CD4-positive, alpha-beta T cell treated with Interleukin-2 at 100 ng/mL for 4 hours (primary cell): ENCODE measurements around the gene AMT.
"Not testable (repeated sequence)": the region's sequence is repeated elsewhere in the genome, so short reads cannot be mapped to it uniquely, and the experiment has no call there.

Experiments used
- DNase-seq: peaks from one replicate; pipeline ENCODE4 v3.0.0-alpha.2; 2020; ENCODE audit warnings: low spot score

AMT gene

GRCh38 chr3:49424816-49425215, 2.5 kb upstream of the AMT start:
- no peak for DNase-seq

DNA sequence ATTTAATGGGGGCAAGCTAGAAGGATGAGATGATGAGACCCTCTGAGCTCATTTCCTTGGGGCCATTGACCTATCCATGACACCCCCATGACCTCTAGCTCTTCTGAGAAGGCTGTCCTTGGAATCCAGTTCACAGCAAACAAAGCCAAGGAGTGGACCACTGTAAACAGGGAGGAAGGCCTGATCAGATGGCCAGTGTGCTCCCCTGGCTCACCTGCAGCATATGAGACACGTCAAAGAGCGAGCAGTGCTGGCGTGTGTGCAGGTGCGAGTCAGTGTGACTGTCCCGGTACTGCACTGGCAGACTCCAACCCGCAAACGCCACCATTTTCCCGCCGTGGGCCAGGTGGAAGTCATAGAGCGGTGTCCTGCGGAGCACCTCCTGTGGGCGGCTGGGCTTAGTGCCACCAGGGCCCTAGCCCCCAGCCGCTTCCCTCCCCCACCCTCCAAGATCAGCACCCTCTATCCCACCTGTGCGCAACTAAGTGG, 339 bp downstream of the AMT start:
- no peak for DNase-seq

DNA sequence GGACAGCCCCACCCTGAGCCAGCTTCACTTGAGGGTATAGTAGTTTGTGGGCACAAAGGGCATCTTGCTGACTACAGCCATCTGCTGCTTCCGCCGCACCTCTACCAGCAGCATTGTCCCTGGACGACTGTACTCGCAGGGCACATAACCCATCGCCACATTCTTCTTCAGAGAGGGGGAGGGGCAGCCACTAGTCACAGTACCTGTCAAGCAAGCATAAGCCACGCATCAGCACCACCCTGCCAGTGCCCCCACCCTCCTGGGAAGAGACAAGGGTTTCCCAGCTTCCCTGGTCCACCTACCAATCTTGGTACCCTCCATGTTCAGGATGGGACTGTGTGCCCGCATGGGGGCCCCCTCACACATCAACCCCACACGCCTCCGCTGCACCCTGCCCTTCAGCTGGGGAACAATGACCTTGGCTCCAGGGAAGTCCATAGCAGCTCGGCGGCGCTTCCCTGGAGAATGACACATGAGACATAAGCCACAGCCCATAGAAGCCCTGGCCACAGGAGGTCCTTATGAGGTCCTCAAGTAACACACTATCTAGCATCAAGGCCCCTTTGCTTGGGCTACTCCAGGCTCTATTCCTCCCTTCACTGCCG, 4.7 kb downstream of the AMT start:
- no peak for DNase-seq

GRCh38 chr3:49416867-49417266, 5.4 kb downstream of the AMT start:
- no peak for DNase-seq

GRCh38 chr3:49415931-49416601, 6.2 kb downstream of the AMT start:
- peak; percentile 64 for DNase-seq

GRCh38 chr3:49414753-49415152, 7.5 kb downstream of the AMT start:
- no peak for DNase-seq

GRCh38 chr3:49413338-49413734, 8.9 kb downstream of the AMT start:
- no peak for DNase-seq

DNA sequence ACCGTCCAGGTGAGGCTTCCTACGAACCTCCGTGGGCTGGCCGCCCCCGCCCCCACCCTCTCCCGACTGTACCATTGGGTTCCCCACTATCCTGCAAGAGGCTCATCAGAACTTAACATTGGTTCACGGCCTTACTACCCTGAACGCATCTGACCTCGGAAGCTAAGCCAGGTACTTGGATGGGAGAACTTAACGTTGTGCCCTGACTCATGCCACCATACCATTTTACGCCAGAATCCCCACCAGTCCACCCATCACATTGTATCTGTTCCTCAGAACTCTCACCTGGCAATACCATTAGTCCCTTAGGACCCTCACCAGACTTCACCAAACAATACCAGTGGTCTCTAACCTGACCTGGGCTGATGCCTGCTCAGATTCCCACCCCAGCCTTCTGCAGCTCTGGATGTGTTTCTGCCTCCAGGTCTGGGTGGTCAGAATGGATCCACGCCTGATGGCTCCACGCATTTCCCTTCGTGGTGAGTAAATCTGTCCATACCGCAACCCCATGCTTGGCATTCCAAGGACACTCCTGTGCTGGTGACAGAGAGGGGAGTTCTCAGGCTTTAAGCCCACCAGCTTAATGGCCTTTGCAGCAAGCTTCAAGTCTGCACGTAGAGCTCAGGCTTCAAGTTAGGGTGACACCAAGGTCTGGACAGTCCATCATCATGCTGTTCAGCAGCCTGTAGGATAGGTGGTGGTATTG, 9.5 kb downstream of the AMT start:
- no peak for DNase-seq

- peak; percentile 100 for DNase-seq
These were observed 10.2 kb downstream of the AMT start, which contains the start of the genes RHOA and TCTA for GRCh38 chr3:49411968-49412631. TSS of gene RHOA (minus strand) at chr3:49411976. CDS start at chr3:49375589, 36,387 bp downstream. TSS of gene TCTA (plus strand) at chr3:49412423. CDS start at chr3:49412427, 4 bp downstream.

DNA sequence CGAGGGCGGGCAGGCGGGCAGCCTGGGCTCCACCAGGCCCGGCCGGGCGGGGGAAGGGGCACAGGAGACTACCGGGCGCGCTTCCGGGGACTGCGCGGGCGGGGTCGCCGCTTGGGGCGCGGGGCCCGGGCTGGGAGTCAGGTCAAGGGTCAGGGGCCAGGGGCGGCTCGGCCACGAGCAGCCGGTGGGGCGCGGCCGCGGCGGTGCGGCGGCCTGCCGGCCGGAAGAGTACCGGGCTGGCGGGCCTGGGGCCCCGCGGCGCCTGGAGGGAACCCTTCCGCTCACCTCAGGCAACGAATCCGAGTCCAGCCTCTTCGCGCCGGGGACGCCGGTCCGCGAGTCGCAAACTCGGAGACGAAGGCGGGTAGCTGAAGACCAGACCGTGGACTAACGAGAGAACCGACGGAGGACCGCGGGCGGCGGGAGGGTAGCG, 10.7 kb downstream of the AMT start:
- peak; percentile 37 for DNase-seq

- no peak for DNase-seq
These were observed 11.3 kb downstream of the AMT start for GRCh38 chr3:49410846-49411534.

DNA sequence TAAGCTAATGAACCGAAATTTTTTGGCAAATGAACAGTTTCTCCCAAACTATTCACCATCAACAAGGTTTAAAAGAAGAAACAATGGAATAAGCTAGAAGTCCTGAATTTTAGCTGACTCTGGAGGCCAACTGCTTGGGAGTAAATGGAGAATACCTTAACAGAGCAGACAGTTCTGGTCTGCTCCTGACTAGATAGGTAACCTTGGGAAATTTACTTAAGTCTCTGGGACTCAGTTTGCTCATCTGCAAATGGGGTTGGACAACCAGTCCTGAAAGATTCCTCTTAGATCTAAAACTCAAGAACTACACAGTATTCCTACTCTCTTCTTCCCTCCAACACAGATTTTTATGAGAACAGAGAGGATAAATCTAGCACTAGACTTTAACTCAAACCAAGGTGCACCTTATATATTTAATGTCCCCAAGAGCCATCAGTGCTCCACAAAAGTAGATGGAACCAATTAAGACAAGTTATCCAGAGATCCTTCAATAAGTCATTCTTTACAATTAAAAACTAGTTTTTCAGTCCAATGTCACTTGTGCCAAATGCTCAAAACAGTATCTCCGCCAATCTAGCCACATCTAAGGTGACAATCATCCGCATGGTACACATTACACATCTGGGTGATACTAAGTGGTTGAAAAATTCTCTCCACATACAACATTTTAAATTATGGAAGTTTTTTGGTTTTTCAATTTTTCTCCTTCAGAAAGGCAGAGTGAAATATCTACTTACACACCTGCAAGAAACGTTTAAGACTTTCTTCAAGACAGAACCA, 12.0 kb downstream of the AMT start:
- DNase-seq: peak; percentile 36

- DNase-seq: no peak
These were observed 15.4 kb downstream of the AMT start for GRCh38 chr3:49406571-49407565.

DNA sequence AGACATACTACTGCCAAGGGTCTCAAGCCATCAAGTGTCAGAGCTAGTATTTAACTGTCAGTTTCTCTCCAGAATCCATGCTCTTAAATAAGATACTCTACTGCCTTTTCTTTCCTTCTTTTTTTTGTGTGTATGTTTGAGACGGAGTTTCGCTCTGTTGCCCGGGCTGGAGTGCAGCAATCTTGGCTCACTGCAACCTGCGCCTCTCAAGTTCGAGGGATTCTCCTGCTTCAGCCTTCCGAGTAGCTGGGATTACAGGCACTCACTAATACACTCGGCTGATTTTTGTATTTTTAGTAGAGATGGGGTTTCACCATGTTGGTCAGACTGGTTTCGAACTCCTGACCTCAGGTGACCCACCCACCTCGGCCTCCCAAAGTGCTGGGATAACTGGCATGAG, 16.7 kb downstream of the AMT start:
- not testable (repeated sequence) for DNase-seq

- no peak for DNase-seq
These were observed 18.4 kb downstream of the AMT start for GRCh38 chr3:49403891-49404290.

DNA sequence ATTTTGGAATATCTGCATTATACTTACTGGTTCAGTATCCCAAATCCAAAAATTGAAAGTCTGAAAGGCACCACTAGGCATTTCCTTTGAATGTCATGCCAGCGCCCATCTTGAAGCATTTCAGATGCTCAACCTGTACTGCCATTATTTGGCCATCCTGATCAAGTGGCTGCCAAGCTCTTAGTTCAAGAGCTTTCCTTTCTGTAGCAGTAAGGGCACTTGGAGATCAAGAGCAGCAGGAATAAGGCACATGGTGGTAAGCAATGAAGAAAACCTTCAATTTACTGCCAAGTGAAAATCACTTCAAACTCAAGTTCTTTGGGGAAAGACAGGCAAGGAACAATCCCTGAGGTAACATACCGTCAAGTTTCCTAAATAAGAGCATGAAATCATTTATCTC, 20.5 kb downstream of the AMT start:
- DNase-seq: no peak

DNA sequence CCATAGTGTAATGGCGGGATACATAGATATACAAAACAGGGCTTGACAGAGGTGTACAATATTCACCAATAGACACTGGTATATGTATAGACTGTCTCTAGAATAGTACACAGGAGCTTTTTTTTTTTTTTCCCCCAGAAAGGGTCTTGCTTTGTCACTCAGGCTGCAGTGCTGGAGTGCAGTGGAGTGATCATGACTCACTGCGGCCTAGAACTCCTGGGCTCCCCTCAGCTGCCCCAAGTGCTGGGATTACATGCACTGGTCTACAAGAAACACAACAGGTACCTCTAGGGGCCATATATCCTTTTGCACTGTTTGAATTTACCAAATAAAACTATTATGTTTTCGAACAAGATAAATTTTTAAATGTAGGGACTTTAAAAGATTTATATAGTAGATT, 22.8 kb downstream of the AMT start:
- no peak for DNase-seq

DNA sequence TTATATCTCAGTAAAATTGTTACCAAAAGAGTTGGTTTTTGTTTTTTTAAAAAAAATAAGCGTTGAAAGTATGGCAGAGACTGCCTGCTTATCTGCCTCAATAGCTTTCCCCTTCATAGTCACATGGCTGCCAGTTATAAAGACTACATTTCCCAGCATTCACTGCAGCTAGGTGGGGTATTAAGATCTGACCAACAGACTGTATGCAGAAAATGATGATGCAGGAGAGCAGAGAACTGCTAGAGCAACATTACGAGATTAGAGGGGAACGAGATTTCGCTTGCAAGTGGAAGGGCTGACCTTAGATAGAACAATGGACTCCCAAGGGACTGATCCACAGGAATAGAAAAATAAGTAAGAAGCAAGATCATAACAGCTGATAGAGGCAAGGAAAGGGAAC, 24.8 kb downstream of the AMT start:
- no peak for DNase-seq

DNA sequence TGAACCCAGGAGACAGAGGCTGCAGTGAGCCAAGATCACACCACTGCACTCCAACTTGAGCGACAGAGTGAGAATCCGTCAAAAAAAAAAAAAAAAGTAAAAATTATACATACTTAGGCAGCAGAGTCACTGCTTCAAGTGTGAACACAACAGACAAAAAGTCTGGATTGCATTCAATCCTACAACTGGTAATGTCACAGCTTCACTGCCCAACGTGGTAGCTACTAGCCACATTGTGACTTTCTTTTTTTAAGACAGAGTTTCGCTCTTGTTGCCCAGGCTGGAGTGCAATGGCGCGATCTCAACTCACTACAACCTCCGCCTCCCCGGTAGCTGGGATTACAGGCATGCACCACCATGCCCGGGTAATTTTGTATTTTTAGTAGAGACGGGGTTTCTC, 31.0 kb downstream of the AMT start:
- not testable (repeated sequence) for DNase-seq

DNA sequence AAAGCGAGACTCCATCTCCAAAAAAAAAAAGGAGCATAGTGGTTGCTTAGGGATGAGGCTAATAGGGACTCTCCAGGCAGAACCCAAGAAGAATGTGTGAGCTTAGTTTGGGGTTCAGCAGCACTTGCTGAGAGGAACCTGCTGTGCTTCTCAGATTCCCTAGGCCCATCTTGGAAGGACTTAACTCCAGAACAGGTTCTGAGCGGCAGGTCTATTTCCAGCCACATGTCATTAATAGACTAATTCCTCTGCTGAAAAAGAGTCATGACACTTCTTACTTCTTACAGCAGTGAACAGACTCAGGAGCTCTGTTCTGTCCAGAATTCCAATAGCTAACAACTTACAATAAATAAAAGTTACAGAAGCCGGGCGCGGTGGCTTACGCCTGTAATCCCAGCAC, 33.0 kb downstream of the AMT start:
- DNase-seq: no peak
